SIG-M5 treated with dmso at 0.1 percent for 504 hours (cell line): ENCODE data around the gene ALOX5AP.
A peak's percentile ranks its signal among the peaks of the same experiment; 100 is the strongest.

ENCODE experiments used
- DNase-seq: peaks from one replicate; lab custom pipeline; 2025; ENCODE audit not compliant: unreplicated experiment; lab: John Stamatoyannopoulos, UW

The ALOX5AP gene

GRCh38 chr13:30759748-30760147 is 24.4 kb downstream of the ALOX5AP start:
- no peak for DNase-seq

GRCh38 chr13:30762643-30763042 is 27.3 kb downstream of the ALOX5AP start:
- no peak for DNase-seq

- no peak for DNase-seq
Measured at GRCh38 chr13:30763786-30764413, 28.6 kb downstream of the ALOX5AP start.

GRCh38 chr13:30766231-30766630 is 30.9 kb downstream of the ALOX5AP start:
- DNase-seq, result no peak

GRCh38 chr13:30770929-30771328 is 35.6 kb downstream of the ALOX5AP start:
- no peak for DNase-seq

GRCh38 chr13:30773561-30773960 is 38.2 kb downstream of the ALOX5AP start:
- no peak for DNase-seq

- no peak for DNase-seq
Measured at GRCh38 chr13:30774214-30774730, 38.9 kb downstream of the ALOX5AP start.

GRCh38 chr13:30776661-30777060 is 41.3 kb downstream of the ALOX5AP start:
- no peak for DNase-seq

GRCh38 chr13:30779016-30779415 is 43.7 kb downstream of the ALOX5AP start:
- DNase-seq, result no peak

GRCh38 chr13:30779608-30780007 is 44.3 kb downstream of the ALOX5AP start:
- no peak for DNase-seq

GRCh38 chr13:30780338-30780981 is 45.1 kb downstream of the ALOX5AP start:
- no peak for DNase-seq

GRCh38 chr13:30785191-30785850 is 50.0 kb downstream of the ALOX5AP start:
- DNase-seq, result no peak

- DNase-seq, result no peak
Measured at GRCh38 chr13:30786648-30787047, 51.3 kb downstream of the ALOX5AP start.

GRCh38 chr13:30787738-30788525 is 52.6 kb downstream of the ALOX5AP start:
- no peak for DNase-seq

GRCh38 chr13:30789166-30789862 is 54.0 kb downstream of the ALOX5AP start:
- no peak for DNase-seq

- no peak for DNase-seq
Measured at GRCh38 chr13:30790592-30790991, 55.2 kb downstream of the ALOX5AP start.

- DNase-seq, result no peak
Measured at GRCh38 chr13:30791354-30792001, 56.1 kb downstream of the ALOX5AP start.

- DNase-seq, result no peak
Measured at GRCh38 chr13:30792285-30793000, 57.1 kb downstream of the ALOX5AP start.

GRCh38 chr13:30796132-30796572 is 60.8 kb downstream of the ALOX5AP start:
- peak; percentile 15 for DNase-seq
